ENCODE data around the gene YIF1A.

YIF1A gene

DNA sequence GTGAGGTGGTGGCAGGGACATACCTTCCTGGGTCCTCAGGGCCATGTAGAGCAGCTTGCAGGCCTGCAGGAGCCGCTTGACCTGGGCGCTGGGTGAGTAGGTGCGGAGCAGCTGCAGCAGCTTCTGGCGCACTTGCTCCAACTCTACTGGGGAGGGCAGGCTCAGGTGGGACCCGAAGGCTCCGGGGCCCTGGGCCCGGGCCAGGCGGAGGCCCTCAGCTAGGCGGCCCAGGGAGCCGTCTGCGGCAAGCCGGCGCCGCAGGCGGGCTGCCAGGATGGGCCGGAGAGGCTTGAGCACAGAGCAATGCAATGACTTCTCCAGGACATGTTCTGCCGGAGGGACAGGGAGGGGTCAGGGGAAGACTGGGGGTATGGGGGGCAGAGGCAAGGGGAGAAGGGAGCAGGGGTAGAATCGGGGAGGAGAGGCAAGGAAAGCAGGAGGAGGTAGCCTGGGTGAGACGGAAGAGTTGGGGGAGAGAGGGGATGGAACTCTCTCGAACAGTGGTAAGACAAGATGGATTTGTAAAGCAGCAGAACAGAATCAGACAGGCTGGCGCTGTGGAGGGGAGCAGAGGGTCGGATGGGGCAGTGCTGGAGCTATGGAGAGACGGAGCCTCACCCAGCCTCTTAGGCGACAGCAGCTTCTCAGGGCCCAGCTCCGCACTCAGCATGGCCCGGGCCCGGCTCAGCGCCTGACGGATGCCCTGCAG is 45.1 kb upstream of the YIF1A start:
- POLR2A ChIA-PET: interaction anchor here (1.6 kb wide), 1 partner anchor 21 kb away, joined by 4 read pairs; no protein-coding TSS in a partner anchor
- CTCF ChIA-PET: interaction anchor here (1.0 to 8.7 kb wide), 4 partner anchors 12 to 30 kb away, joined by 3 to 126 read pairs (median 12); partner anchors contain the start of gene BRMS1
- TF ChIP-seq CTCF (IDR thresholded peaks at IDR 0.05; ENCODE audit: control extremely low read depth, extremely low read depth, low read depth, missing control alignments): no peak
- no peak for DNase-seq (ENCODE audit: extremely low spot score)

GRCh38 chr11:66333220-66333877 is 44.4 kb upstream of the YIF1A start:
- POLR2A ChIA-PET: no interaction called here
- no peak for TF ChIP-seq CTCF (IDR thresholded peaks at IDR 0.05; ENCODE audit: control extremely low read depth, extremely low read depth, low read depth, missing control alignments)
- CTCF ChIA-PET: interaction anchor here (1.0 to 8.7 kb wide), 3 partner anchors 12 to 22 kb away, joined by 3 to 126 read pairs (median 17); partner anchors contain the start of gene BRMS1
- no peak for DNase-seq (ENCODE audit: extremely low spot score)

DNA sequence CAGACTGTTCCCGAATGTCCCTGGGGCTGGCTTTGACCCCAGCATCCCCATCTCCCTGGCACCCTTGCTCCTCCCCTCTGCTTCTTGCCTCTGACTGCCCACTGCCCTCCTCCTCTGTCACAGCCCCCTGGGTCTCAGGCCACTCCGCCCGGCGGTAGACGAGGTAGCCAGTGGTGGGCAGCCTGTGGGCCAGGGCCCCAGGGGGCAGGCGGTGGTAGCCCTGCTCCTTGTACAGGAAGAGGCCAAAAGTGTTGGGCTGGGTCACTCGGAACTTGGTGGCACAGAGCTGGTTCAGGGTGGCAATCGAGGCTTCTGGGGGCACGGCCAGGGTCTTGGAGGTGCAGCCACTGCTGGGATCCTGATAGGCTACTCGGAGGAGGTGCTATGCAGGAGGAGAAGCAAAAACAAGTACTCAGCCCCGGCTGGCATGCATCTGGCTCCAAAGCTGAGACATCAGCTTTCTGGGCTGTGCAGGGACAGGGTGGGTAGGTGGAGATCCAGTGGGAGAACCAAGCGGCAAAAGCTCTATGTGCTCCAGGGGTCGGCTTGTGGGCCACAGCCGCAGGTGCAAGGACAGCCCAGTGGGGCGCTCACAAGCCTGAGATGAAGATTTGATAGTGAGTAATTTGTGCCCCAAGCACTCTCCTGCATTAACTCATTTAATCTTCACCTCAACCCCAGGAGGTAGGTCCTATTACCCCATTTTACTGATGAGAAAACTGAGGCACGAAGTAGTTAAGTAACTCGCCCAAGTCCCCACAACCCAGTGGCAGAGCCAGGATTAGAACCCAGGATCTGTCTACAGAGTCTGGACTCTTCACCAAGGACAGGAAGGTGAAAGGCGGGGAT is 43.7 kb upstream of the YIF1A start:
- no peak for TF ChIP-seq CTCF (IDR thresholded peaks at IDR 0.05; ENCODE audit: control extremely low read depth, extremely low read depth, low read depth, missing control alignments)
- no peak for DNase-seq (ENCODE audit: extremely low spot score)
- ChIA-PET CTCF (interaction anchor here (1.0 to 8.7 kb wide), 5 partner anchors 13 to 56 kb away, joined by 3 to 126 read pairs (median 4); partner anchors contain the start of gene BRMS1), POLR2A (no interaction called here)

- ChIA-PET POLR2A (no interaction called here), CTCF (interaction anchor here (1.5 to 8.7 kb wide), 4 partner anchors 14 to 57 kb away, joined by 3 to 126 read pairs (median 4); partner anchors contain the start of gene BRMS1)
- TF ChIP-seq CTCF (IDR thresholded peaks at IDR 0.05; ENCODE audit: control extremely low read depth, extremely low read depth, low read depth, missing control alignments): no peak
- DNase-seq (ENCODE audit: extremely low spot score): no peak
Measured at GRCh38 chr11:66331542-66332370, 42.8 kb upstream of the YIF1A start.

- DNase-seq (ENCODE audit: extremely low spot score): no peak
- ChIA-PET POLR2A (no interaction called here), CTCF (interaction anchor here (1.5 to 8.7 kb wide), 4 partner anchors 14 to 58 kb away, joined by 3 to 126 read pairs (median 4); partner anchors contain the start of gene BRMS1)
- TF ChIP-seq CTCF (IDR thresholded peaks at IDR 0.05; ENCODE audit: control extremely low read depth, extremely low read depth, low read depth, missing control alignments): no peak
Measured at GRCh38 chr11:66330931-66331330, 42.0 kb upstream of the YIF1A start.

Data from GM10248 (cell line).